RKO (cell line): ENCODE measurements around the gene CSNK1G2.
A peak's percentile ranks its signal among the peaks of the same experiment; 100 is the strongest.

Source experiments
- DNase-seq: peaks from one replicate; pipeline ENCODE4 v3.0.0-alpha.2; 2016; ENCODE audit warnings: low spot score

Gene CSNK1G2

DNA sequence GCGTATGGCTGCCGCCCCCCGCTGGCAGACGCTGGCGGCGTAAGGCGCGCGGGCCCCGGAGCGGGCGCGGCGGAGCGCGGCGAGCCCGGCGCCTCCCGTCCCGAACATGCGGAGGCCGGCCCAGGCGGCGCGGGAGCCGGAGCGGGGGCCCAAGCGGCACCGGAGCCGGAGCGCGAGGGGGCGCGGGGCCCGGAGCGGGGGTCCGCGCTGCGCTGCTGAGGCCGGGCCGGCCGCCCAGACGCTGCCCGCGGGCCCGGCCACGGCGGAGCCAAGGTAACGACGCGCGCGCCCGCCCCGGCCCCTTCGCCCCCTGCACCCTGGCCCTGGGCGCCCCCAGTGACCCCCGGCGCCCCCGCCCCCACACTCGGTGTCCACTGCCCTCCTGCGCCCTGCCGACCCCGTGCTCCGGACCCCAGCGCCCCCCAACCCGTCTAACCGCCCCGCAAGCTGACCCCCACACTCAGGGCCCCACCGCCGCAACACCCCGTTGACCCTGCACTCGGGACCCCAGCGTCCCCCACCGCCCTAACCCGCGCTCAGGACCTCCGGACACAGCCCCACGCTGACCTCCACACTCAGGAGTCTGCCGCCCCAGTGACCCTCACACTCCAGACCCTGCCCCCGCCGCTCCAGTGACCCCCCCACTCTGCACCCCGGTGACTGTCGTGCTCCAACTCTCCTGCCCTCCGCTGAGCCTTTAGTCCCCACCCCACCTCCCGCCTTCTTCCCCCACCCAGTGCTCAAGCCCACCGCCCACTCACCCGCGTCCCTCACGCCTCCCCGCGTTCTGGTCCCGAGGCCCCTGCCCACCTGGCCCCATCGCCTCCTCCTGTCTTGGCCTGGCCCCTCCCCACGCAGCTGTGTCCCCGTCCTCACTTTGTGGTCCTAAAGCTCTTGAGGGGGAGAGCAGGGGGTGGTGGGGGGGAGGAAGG is at the start of gene CSNK1G2:
Gene CSNK1G2, plus strand, starts transcription at position 27 of the 932 bp plus-strand sequence. CDS start 28,601 bp downstream, outside the sequence.
- no peak for DNase-seq

DNA sequence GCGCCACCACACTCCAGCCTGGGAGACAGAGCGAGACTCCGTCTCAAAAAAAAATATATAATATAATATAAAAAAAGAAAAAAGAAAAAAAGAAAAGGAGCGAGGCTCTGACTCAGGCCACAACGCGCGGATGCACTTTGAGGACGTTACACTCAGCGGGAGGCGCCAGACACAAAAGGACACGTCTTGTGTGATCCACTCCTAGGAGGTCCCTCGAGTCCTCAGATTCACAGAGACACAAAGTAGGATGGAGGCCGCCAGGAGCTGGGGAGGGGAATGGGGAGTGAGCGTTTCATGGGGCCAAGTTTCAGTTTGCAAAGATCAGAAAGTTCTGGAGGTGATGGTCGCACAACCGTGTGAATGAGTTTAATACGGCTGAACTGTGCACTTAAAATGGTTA is 47.2 kb upstream of the CSNK1G2 start:
- no peak for DNase-seq

DNA sequence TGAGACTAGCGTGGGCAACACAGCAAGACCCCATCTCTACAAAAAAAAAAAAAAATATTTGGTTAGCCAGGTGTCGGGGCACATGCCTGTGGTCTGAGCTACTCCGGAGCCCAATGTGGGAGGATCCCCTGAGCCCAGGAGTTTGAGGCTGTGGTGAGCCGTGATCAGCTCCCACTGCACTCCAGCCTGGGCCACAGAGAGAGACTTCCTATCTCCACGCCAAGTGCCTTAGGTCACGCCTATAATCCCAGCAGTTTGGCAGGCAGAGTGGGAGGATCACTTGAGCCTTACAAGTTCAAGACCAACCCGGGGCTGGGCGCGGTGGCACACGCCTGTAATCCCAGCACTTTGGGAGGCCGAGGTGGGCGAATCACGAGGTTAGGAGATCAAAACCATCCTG is 44.5 kb upstream of the CSNK1G2 start:
- no peak for DNase-seq

DNA sequence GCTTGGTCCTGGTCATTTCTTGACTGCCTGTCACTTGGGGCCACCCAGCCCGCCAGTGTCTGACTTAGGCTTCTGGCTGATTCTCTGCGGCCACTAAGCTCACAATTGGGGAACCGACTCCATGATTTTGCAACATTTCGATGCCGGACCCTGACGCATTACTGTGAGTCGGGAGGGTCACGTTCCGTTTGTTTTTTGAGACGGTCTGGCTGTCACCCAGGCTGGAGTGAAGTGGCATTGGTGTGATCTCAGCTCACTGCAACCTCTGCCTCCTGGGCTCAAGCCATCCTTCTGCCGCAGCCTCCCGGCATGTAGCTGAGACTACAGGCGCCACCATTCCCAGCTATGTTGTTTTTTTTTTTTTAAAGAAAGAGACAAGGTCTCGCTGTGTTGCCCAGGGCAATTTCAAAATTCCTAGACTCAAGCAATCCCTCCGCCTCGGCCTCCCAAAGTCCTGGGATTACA is 39.0 kb upstream of the CSNK1G2 start:
- no peak for DNase-seq

DNA sequence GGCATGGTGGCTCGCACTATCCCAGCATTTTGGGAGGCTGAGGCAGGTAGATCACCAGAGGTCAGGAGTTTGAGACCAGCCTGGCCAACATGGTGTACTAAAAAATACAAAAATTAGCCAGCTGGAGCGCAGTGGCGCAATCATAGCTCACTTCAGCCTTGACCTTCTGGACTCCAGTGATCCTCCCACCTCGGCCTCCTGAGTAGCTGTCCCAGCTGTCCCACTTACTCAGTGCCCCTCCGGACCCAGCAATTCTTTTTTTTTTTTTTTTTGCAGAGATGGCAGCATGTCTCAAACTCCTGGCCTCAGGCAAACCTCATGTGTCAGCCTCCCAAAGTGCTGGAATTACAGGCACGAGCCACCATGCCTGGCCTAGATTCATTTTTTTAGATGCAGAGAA is 38.0 kb upstream of the CSNK1G2 start:
- DNase-seq: no peak

DNA sequence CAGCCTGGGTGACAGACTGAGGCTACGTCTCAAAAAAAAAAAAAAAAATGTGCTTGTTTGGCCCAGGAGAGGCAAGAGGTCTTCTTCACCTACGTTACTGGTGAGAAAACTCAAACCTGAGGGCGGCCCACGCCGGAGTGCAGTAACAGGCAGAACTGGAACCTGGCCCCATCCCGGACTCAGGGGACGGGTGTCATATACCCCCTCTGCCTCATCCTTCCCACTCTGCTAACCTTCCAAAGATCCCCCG is 36.2 kb upstream of the CSNK1G2 start:
- DNase-seq: no peak

DNA sequence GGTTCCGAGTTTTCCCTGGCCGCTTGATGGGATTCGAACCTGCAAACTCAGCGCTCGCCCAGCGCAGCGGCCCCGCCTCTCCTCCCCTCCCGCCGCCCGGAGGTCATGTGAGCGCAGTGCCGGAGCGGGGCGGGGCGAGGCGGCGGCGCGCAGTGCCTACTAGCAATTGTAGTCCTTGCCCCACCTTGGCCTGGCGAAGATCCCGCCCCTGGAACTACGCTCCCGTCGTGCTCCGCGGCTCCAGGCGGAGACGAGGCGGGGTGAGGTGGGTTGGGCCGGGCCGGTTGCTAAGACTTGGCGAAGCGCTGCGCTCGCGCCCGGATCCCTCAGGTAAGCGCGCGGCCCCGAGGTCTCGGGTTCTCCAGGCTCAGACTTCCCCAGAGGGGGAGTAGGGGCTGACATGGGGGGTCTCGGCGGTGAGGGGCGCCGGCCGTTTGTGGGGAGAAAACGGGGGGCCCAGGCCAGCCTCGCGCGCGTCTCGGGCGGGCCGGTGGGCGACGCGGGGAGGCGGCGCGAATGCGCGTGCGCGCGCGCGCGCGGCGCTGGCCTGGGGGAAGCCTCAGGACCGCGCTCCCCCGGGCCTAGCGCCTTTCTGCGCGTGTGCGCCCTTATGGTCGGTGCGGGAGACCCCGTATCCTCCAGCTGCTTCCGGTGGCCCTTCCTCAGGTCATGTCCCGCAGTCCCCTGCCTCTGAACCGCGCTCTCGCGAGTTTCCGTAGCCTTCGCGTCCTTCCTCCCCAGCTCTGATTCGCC is 35.7 kb upstream of the CSNK1G2 start, which contains the start of the genes ADAT3 and SCAMP4:
Gene ADAT3, plus strand, starts transcription at position 290 of the 753 bp plus-strand sequence. CDS start 6,649 bp downstream, outside the sequence.
Gene SCAMP4, plus strand, starts transcription at position 290 of the 753 bp plus-strand sequence. CDS start 9,621 bp downstream, outside the sequence.
- peak; percentile 99 for DNase-seq

DNA sequence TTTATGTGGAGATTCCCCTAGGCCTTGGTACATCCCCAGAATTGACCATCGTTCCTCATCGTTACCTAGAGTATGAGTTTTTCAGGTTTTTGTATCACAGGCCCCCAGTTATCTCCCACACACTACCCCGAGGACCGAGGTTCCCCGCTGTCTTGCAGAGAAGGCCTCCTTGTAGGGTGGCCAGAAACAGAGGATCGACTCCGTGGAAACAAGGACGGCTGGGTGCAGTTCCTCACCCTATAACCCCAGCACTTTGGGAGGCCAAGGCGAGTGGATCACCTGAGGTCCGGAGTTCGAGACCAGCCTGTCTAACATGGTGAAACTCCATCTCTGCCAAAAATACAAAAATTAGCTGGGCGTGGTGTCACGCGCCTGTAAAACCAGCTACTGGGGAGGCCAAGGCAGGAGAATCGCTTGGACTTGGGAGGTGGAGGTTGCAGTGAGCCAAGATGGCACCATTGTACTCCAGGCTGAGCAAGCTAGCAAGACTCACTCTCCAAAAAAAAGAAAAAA is 35.1 kb upstream of the CSNK1G2 start:
- no peak for DNase-seq

DNA sequence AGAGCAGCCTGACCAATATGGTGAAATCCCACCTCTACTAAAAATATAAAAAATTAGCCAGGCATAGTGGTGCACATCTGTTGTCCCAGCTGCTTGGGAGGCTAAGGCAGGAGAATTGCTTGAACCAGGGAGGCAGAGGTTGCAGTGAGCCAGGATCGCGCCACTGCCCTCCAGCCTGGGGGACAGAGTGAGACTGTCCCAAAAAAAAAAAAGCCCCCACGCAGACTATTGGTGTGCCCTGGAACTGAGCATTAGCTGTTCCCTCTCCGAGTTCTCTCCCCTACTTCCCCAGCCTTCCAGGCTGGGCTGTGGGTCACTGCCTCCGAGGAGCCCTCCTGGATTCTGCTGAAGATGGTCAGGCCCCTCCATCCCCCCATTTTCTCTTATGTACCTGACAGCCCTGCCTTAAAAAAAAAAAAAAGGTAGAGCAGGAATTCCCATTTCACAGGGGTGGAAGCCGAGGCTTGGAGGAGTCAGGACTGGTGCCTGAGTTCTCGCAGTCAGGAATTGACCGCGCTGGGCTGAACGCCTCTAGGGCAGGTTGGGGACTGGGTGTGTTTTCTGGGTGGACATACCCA is 33.9 kb upstream of the CSNK1G2 start:
- DNase-seq: no peak

DNA sequence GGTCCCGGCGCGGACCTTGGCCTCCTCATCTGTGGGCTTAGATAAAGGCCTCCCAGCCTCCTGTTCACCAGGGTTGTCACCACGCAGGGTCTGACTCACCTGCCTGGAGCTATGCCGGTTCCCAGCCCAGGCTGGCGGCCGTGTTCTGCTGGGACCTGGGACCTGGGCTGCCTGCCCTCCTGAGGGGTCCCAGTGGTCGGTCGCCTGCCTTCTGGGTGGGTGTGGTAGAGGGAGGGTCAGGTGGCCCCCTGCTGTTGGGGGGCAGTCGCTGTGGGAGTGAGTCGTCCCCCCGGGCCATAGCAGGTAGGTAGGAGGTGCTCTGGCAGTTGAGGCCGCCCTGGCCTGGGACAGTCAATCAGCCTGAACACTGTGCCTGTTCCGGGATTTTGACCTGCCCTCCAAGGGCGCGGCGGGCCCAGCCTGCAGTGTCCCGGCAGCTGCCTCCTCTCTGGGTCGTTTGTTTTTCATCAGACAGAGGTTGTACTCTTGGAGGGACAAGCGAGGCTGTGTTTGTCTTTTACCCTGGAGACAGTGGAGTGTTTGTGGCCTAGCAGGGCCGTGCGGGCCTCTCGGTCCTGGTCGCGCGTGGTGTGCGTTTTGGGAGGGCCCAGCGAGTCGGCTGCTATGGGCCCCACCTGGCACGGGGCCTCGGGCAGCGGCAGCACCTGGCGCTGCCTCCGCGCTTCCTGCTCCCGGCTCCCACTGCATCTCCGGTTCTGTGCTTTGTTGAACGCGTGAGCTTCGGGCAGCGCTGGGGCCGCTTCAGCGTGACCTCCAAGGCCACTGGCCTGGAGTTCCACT is 33.2 kb upstream of the CSNK1G2 start:
- DNase-seq: no peak

DNA sequence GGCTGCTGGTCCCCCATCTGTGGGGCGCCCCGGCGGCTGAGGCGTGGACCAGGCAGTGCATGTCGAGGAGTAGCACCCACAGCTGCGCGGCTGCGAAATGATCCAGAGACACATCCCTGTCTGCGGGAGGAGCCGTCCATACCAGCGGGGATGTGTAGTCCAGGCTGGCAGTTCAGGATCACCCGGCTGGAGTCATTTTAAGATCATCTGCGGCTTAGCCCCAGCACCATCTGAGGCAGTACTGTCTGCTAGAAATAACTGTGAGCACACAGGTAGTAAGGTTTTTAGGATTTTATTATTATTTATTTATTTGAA is 32.7 kb upstream of the CSNK1G2 start:
- DNase-seq: no peak

DNA sequence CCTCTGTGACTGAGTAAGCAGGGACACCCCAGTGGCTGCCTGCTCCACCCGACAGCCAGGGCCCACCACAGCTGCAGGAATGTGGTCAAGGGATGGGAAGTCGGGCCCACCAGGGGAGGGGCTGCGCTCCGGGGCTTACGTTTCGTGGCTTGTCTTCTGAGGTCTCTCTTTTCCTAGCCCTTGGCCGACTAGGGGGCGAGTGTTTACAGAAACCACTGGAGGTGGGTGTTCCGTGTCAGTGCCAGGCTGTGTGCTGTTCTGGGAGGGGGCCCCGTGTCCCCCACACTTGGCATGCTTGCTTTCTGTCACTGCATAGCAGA is 31.3 kb upstream of the CSNK1G2 start:
- DNase-seq: no peak

DNA sequence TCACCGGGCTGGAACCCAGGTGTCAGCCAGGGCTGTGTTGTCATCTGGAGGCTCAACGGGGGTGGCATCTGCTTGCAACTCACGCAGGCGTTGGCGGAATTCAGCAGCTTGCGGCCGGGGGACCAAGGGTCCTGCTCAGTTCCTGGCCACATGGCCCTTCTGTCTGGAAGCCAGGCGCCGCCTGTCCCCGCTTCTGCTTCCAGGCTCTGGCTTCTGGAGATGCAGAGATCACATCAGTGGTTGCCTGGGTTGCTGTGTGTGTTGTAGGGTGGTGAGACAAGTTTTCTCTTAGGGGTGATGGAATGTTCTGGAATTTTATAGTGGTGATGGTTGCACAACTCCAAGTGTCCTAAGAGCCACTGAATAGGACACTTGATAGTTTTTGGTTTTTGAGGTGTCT is 30.8 kb upstream of the CSNK1G2 start:
- no peak for DNase-seq

DNA sequence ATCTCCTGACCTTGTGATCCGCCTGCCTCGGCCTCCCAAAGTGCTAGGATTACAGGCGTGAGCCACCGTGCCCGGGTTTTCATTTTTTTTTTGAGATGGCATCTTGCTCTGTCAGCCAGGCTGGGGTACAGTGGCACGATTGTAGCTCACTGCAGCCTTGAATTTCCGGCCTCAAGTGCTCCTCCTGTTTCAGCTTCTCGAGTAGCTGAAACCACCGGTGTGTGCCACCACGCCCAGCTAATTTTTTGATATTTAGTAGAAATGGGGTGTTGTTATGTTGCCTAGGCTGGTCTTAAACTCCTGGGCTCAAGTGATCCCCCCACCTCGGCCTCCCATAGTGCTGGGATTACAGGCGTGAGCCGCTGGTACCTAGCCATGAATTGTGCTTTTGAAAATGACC is 29.9 kb upstream of the CSNK1G2 start:
- DNase-seq: no peak

DNA sequence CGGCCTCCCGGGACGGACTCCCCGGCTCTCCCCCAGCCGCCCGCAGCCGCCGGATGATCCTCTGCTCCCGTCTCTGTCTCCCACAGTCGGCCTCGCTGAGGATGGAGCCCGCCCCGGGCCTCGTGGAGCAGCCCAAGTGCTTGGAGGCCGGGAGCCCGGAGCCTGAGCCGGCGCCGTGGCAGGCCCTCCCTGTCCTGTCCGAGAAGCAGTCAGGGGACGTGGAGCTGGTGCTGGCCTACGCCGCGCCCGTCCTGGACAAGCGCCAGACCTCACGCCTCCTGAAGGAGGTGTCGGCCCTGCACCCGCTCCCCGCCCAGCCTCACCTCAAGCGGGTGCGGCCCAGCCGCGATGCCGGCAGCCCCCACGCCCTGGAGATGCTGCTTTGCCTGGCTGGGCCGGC is 29.0 kb upstream of the CSNK1G2 start:
- no peak for DNase-seq

DNA sequence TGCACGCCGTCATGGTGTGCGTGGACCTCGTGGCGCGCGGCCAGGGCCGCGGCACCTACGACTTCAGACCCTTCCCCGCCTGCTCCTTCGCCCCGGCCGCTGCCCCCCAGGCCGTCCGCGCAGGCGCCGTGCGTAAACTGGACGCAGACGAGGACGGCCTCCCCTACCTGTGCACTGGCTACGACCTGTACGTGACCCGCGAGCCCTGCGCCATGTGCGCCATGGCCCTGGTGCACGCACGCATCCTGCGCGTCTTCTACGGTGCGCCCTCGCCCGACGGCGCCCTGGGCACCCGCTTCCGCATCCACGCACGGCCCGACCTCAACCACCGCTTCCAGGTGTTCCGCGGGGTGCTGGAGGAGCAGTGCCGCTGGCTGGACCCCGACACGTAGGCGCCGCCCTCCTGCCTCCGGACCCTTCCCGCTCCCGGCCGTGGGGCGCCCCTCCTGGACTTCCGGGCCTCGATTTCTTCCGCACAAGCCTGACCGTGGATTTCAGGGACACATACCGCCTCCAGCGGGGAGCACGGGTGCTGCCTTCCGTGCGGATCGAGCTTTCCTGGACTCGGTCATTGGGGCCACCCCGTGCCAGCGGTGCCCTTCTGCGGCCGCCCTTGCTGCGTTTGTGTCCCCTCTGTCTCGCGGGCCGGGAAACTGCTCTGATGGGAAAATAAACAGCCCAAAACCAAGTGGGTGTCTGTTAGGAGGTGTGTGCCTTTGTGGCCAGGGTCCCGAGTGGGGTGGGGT is 28.0 kb upstream of the CSNK1G2 start:
- DNase-seq: no peak

DNA sequence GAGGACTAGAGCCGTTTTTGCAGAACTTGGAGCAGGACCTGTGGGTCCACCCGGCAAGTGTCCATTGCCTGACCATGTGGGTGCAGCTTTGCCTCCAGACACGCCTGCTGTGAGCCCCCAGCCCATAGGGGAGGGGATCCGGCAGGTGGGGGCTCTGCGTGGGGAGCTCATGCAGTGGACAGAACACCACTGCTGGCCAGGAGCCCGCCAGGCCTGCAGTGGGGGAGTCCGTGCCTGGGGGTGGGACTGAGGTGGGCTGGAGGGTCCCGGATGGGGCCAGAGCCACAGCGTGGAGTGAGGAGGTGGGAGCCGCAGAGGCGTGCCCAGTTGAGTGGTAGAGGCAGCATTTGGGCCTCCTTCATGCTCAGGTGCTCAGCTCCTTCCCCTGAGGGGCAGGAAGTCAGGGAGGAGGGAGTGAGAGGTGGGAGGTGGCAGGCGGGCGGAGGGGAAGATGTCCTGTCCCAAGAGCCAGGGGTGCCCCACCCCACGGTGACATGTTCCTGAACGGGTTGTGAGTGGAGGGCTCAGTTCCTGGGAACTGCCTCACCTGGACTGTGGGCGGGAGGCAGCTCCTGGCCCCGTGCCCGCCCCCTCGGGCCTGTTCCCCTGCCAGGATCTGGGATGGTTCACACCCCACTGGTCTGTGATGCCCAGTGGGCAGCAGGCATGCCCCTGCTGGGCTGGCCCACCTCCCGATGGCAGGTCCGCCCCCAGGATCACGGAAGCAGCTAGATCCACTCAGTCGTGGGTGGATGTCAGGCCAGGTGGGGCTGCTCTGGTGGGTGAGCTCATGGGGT is 27.0 kb upstream of the CSNK1G2 start:
- DNase-seq: no peak

DNA sequence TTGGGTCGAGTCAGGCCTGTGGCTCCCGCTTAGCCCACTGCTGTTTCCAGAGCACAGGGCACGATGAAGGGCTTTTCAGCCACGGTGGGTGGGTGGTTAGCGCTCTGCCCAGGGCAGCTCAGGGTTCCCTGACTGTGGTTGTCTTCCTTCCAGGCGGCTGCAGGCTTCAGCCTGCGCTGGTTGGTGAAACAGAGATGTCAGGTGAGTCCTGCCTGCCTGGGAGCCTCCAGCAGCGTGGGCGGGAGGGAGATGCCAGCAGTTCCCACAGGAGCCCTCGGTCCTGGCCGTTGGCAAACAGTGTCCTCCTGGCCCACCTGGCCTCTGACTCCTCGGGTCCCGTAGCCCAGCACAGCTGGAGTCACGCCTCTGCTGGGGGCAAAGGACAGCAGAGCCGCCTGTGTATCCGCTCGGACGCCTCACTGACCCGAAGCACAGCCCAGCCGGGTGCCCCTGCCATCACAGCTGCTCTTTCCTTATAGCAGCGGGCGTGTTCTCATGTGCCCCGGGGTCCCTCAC is 26.1 kb upstream of the CSNK1G2 start:
- no peak for DNase-seq

DNA sequence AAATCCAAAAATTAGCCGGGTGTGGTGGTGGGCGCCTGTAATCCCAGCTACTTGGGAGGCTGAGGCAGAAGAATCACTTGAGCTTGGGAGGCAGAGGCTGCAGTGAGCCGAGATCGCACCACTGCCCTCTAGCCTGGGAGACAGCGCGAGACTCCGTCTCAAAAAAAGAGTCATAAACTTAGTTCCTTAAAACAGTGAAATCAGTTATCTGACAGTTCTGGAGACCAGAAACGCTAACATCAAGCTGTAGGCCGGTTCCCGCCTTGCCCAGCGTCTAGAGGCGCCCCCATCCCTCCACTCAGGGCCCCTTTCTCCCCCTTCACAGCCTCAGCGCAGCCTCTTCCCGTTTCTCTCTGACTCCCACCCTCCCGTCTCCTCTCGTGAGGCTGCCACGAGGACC is 23.8 kb upstream of the CSNK1G2 start:
- DNase-seq: no peak

DNA sequence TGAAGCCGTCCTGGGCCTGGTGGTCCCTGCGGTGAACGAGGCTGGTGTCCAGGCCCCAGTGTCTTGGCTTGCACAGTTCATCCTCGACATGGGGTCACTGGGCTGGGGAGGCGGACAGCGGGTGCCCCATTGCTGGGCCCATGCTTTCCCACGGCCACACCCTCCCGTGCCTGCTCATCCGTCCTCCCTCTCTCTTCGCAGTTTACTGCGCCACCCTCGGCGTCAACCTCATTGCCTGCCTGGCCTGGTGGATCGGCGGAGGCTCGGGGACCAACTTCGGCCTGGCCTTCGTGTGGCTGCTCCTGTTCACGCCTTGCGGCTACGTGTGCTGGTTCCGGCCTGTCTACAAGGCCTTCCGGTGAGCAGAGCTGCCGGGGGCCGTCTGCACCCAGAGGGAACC is 23.0 kb upstream of the CSNK1G2 start:
- DNase-seq: no peak
